Right lobe of liver (tissue), 6 donors: Measurements from ENCODE around the gene GABRG3. TPM values are rescaled to one million over a fixed set of nuclear protein-coding genes. Genes with fewer than 3 reads are reported as not detected.
A peak's percentile ranks its signal among the peaks of the same experiment; 100 is the strongest.

ENCODE experiments used
- ATAC-seq, 4 donors: fragments of 200-7000 bp; cut with Tn5 transposase; one replicate each; pipeline ENCODE4 v1.9.1; 2020; ENCODE audit warnings: mild to moderate bottlenecking in 4 of 4, moderate library complexity in 4 of 4
- DNase-seq, 3 donors: peaks; one replicate each; pipeline ENCODE4 v3.0.0-alpha.2; 2020
- H3K27ac ChIP-seq, 3 donors: fragments of 200-600 bp; one replicate each; pipeline ENCODE4 v1.8.0; 2022
- H3K27me3 ChIP-seq, 2 donors: fragments of 200-600 bp; one replicate each; pipeline ENCODE4 v1.8.0; 2022
- H3K36me3 ChIP-seq, 4 donors: fragments of 200-600 bp; sonication (generic) in 1 of 4; one replicate each; pipeline versions ENCODE4 v1.5.1 to v1.8.0; 2017 to 2022; ENCODE audit warnings: control low read depth in 1 of 4
- H3K4me1 ChIP-seq, 4 donors: fragments of 200-600 bp; sonication (generic) in 1 of 4; one replicate each; pipeline versions ENCODE4 v1.5.1 to v1.8.0; 2017 to 2022; ENCODE audit warnings: control low read depth in 1 of 4
- H3K4me3 ChIP-seq, 3 donors: fragments of 200-600 bp; one replicate each; pipeline ENCODE4 v1.8.0; 2022
- H3K9me3 ChIP-seq, 4 donors: fragments of 200-600 bp; sonication (generic) in 1 of 4; one replicate each; pipeline versions ENCODE4 v1.5.1 to v1.8.0; 2017 to 2022; ENCODE audit warnings: control low read depth in 1 of 4
- CTCF ChIP-seq, 4 donors: fragments of 200-600 bp in 3 of 4; fragments of 450-650 bp in 1 of 4; IDR thresholded peaks; one replicate each; pipeline versions ENCODE4 v1.5.1 to v1.8.0; 2016 to 2022; ENCODE audit warnings: antibody characterized with exemption in 4 of 4, mild to moderate bottlenecking in 2 of 4
- POLR2A ChIP-seq: fragments of 450-650 bp; IDR thresholded peaks from one replicate; pipeline ENCODE4 v1.6.1; 2017; ENCODE audit warnings: antibody characterized with exemption, mild to moderate bottlenecking
- WGBS: methylation state at CpG from one replicate; pipeline ENCODE4 v1.1.6; 2018; ENCODE audit warnings: low coverage, low lambda C conversion rate; ENCODE audit not compliant: insufficient coverage; ENCODE audit errors: missing lambda C conversion rate; 5-methylcytosine and 5-hydroxymethylcytosine counted together
- intact Hi-C, 2 donors: fragments of 100-400 bp; cut with DNase I; formaldehyde crosslinking; loops; one replicate each; pipeline versions ENCODE4 v1.11.2 to v1.14.1; 2022
- total RNA-seq, 6 experiments: library from RNA; depleted of rRNA in 2 of 6; stranded (reverse); fragments of >200 nt in 2 of 6; fragmentation: NEBNext Ultra II Directional in 3 of 6; extraction: Animal tissue kit (Norgen Biotek cat#: 25700) in 3 of 6; gene quantifications; one replicate each; pipeline versions ENCODE4 v1.1.0 to v1.2.4, GENCODE V29; 2016 to 2023
- donor health status: DM: no; HTN: yes; CAD: no.
- donor health status: DM: no; HTN: no; CAD: no.
- donor health status: DM: no; HTN: no; CAD: no.
- donor health status: DM: no; HTN: yes; CAD: no.
- donor health status: DM: no; HTN: yes; CAD: no.

GABRG3 gene
- total RNA-seq, 6 experiments from 2014 or later = 0.18 TPM; not detected in 5

- Histone ChIP-seq H3K27me3 (no peaks in the 10 kb centered on the region), H3K4me3 (no peak overlapping the region), H3K9me3 (no peaks in the 10 kb centered on the region), H3K4me1 (no peaks in the 10 kb centered on the region), H3K27ac (no peak overlapping the region), H3K36me3 (no peaks in the 10 kb centered on the region)
- TF ChIP-seq CTCF (IDR thresholded peaks at IDR 0.05) (no peak), POLR2A (no peak)
- ATAC-seq (peak; percentile 35 to 66 (median 56)), DNase-seq (peak in 1 of 3 donors; percentile 36)
- 37% methylated on average over 6 of the region's 6 CpGs for WGBS
- intact Hi-C loops = no loop called here
Observed at GRCh38 chr15:27043770-27044169, 72.8 kb downstream of the GABRG3 start.

GRCh38 chr15:27045796-27046195, 74.8 kb downstream of the GABRG3 start:
- Histone ChIP-seq H3K4me1 (no peaks in the 10 kb centered on the region), H3K4me3 (no peak overlapping the region), H3K9me3 (no peaks in the 10 kb centered on the region), H3K36me3 (no peaks in the 10 kb centered on the region), H3K27ac (no peak overlapping the region), H3K27me3 (no peaks in the 10 kb centered on the region)
- DNase-seq = no peak
- TF ChIP-seq CTCF (IDR thresholded peaks at IDR 0.05) (no peak), POLR2A (no peak)
- ATAC-seq = no peak
- WGBS = 67% methylated on average over 13 of the region's 16 CpGs
- intact Hi-C loops = no loop called here

- ATAC-seq (no peak), DNase-seq (no peak)
- intact Hi-C loops = no loop called here
- Histone ChIP-seq H3K27ac (no peak overlapping the region), H3K27me3 (no peaks in the 10 kb centered on the region), H3K36me3 (no peaks in the 10 kb centered on the region), H3K4me1 (no peaks in the 10 kb centered on the region), H3K9me3 (no peaks in the 10 kb centered on the region), H3K4me3 (no peak overlapping the region)
- 56% methylated on average over 3 of the region's 3 CpGs for WGBS
- TF ChIP-seq POLR2A (no peak), CTCF (IDR thresholded peaks at IDR 0.05) (no peak)
Observed at GRCh38 chr15:27046880-27047279, 75.9 kb downstream of the GABRG3 start.

GRCh38 chr15:27050163-27050562, 79.2 kb downstream of the GABRG3 start:
- intact Hi-C loops = no loop called here
- no peaks in the 10 kb centered on the region for H3K27me3 ChIP-seq
- no peaks in the 10 kb centered on the region for H3K9me3 ChIP-seq
- no peak for TF ChIP-seq CTCF (IDR thresholded peaks at IDR 0.05)
- no peak for TF ChIP-seq POLR2A
- WGBS = 28% methylated on average over 4 of the region's 4 CpGs
- H3K4me1 ChIP-seq = no peaks in the 10 kb centered on the region
- no peak for ATAC-seq
- H3K36me3 ChIP-seq = no peaks in the 10 kb centered on the region
- no peak for DNase-seq
- H3K27ac ChIP-seq = no peak overlapping the region
- no peak overlapping the region for H3K4me3 ChIP-seq

- 57% methylated on average over 3 of the region's 10 CpGs for WGBS
- peak; percentile 19 to 56 (median 46) for ATAC-seq
- DNase-seq = no peak
- TF ChIP-seq POLR2A = no peak
- no peak for TF ChIP-seq CTCF (IDR thresholded peaks at IDR 0.05)
- no peaks in the 10 kb centered on the region for H3K9me3 ChIP-seq
- no peaks in the 10 kb centered on the region for H3K4me1 ChIP-seq
- no peak overlapping the region for H3K4me3 ChIP-seq
- H3K27me3 ChIP-seq = no peaks in the 10 kb centered on the region
- H3K36me3 ChIP-seq = no peaks in the 10 kb centered on the region
- no peak overlapping the region for H3K27ac ChIP-seq
- intact Hi-C loops = no loop called here
Observed at GRCh38 chr15:27054426-27054825, 83.4 kb downstream of the GABRG3 start.
